H9 (cell line): ENCODE data around the gene ULK4. TPM values are rescaled to one million over a fixed set of nuclear protein-coding genes. Genes with fewer than 3 reads are reported as not detected.

Experiments used
- DNase-seq: peaks from one replicate; pipeline ENCODE4 v3.0.0-alpha.2; 2017
- H2AFZ ChIP-seq: one replicate; pipeline ENCODE4 v1.6.1; 2013; ENCODE audit warnings: mild to moderate bottlenecking, low read length, control low read depth, moderate library complexity
- H2AK5ac ChIP-seq: 2 replicates; pipeline ENCODE4 v1.6.1; 2013; ENCODE audit warnings: low read length, control low read depth, mixed read lengths; ENCODE audit not compliant: insufficient read length
- H2BK120ac ChIP-seq: one replicate; pipeline ENCODE4 v1.6.1; 2013; ENCODE audit warnings: low read depth, mild to moderate bottlenecking, low read length, control low read depth, inconsistent platforms; ENCODE audit not compliant: poor library complexity, severe bottlenecking
- H2BK12ac ChIP-seq: 2 replicates; pipeline ENCODE4 v1.6.1; 2013; ENCODE audit warnings: low read length, control low read depth, mixed read lengths, low read depth; ENCODE audit not compliant: insufficient read length
- H2BK15ac ChIP-seq: 2 replicates; pipeline ENCODE4 v1.6.1; 2013; ENCODE audit warnings: low read depth, low read length, control low read depth
- H2BK20ac ChIP-seq: one replicate; pipeline ENCODE4 v1.6.1; 2013; ENCODE audit warnings: low read depth, mild to moderate bottlenecking, low read length, control low read depth, inconsistent platforms; ENCODE audit not compliant: poor library complexity, severe bottlenecking
- H2BK5ac ChIP-seq: 2 replicates; pipeline ENCODE4 v1.6.1; 2013; ENCODE audit warnings: low read length, control low read depth, mixed read lengths; ENCODE audit not compliant: insufficient read length
- H3K14ac ChIP-seq: 2 replicates; pipeline ENCODE4 v1.6.1; 2013; ENCODE audit warnings: low read length, control low read depth; ENCODE audit not compliant: insufficient read depth
- H3K18ac ChIP-seq: 2 replicates; pipeline ENCODE4 v1.6.1; 2013; ENCODE audit warnings: low read depth, mild to moderate bottlenecking, mixed read lengths, low read length, control low read depth; ENCODE audit not compliant: insufficient read length
- H3K23ac ChIP-seq: 2 replicates; pipeline ENCODE4 v1.6.1; 2013; ENCODE audit warnings: low read length, control low read depth, mixed read lengths, low read depth; ENCODE audit not compliant: insufficient read length
- H3K23me2 ChIP-seq: 2 replicates; pipeline ENCODE4 v1.6.1; 2013; ENCODE audit warnings: low read depth, mild to moderate bottlenecking, mixed read lengths, low read length, control low read depth; ENCODE audit not compliant: insufficient read length, poor library complexity, severe bottlenecking
- H3K27ac ChIP-seq: 2 replicates; pipeline ENCODE4 v1.5.1; 2013; ENCODE audit warnings: low read length, control low read depth, mixed read lengths, low read depth; ENCODE audit not compliant: insufficient read length
- H3K27me3 ChIP-seq: 2 replicates; pipeline ENCODE4 v1.6.1; 2013; ENCODE audit warnings: low read length, control low read depth, inconsistent platforms; ENCODE audit not compliant: insufficient read depth
- H3K4ac ChIP-seq: 2 replicates; pipeline ENCODE4 v1.6.1; 2013; ENCODE audit warnings: low read depth, mild to moderate bottlenecking, control low read depth, inconsistent platforms, low read length, moderate library complexity
- H3K4me1 ChIP-seq: 2 replicates; pipeline ENCODE4 v1.6.1; 2013; ENCODE audit warnings: low read length, control low read depth, inconsistent platforms; ENCODE audit not compliant: insufficient read depth
- H3K4me2 ChIP-seq: 2 replicates; pipeline ENCODE4 v1.6.1; 2013; ENCODE audit warnings: low read length, control low read depth, mixed read lengths; ENCODE audit not compliant: insufficient read length, insufficient read depth
- H3K56ac ChIP-seq: 2 replicates; pipeline ENCODE4 v1.6.1; 2013; ENCODE audit warnings: low read depth, mild to moderate bottlenecking, mixed read lengths, low read length, control low read depth; ENCODE audit not compliant: insufficient read length
- H3K79me1 ChIP-seq: 2 replicates; pipeline ENCODE4 v1.6.1; 2013; ENCODE audit warnings: low read depth, mild to moderate bottlenecking, moderate library complexity, low read length, control low read depth, inconsistent platforms; ENCODE audit not compliant: insufficient read depth, poor library complexity, severe bottlenecking
- H3K79me2 ChIP-seq: 2 replicates; pipeline ENCODE4 v1.6.1; 2013; ENCODE audit warnings: low read length, control low read depth, inconsistent platforms; ENCODE audit not compliant: insufficient read depth
- H3K9ac ChIP-seq: 2 replicates; pipeline ENCODE4 v1.6.1; 2013; ENCODE audit warnings: low read length, control low read depth, mixed read lengths; ENCODE audit not compliant: insufficient read length; ENCODE audit errors: extremely low read depth
- H3K9me3 ChIP-seq: one replicate; pipeline ENCODE4 v1.6.1; 2013; ENCODE audit warnings: low read depth, low read length, inconsistent platforms; ENCODE audit not compliant: control insufficient read depth
- H3T11ph ChIP-seq: one replicate; pipeline ENCODE4 v1.6.1; 2013; ENCODE audit warnings: mild to moderate bottlenecking, low read length, control low read depth, inconsistent platforms
- H4K20me1 ChIP-seq: one replicate; pipeline ENCODE4 v1.6.1; 2013; ENCODE audit not compliant: control insufficient read depth, insufficient read length, insufficient read depth
- H4K5ac ChIP-seq: 2 replicates; pipeline ENCODE4 v1.6.1; 2013; ENCODE audit warnings: low read depth, mild to moderate bottlenecking, mixed read lengths, low read length, control low read depth; ENCODE audit not compliant: insufficient read length
- H4K8ac ChIP-seq: replicated peaks from 2 replicates; pipeline ENCODE4 v1.6.1; 2013; ENCODE audit warnings: low read length, control low read depth, mixed read lengths, low read depth; ENCODE audit not compliant: insufficient read length
- H4K91ac ChIP-seq: 2 replicates; pipeline ENCODE4 v1.6.1; 2013; ENCODE audit warnings: low read depth, mild to moderate bottlenecking, moderate library complexity, mixed read lengths, low read length, control low read depth; ENCODE audit not compliant: insufficient read length
- H3K27ac Mint-ChIP-seq, 3 experiments: 2 replicates in 2 of 3; 3 replicates in 1 of 3; pipeline ENCODE4 v1.8.0; 2020 to 2021; ENCODE audit warnings: mixed read lengths in 3 of 3, mild to moderate bottlenecking in 1 of 3, moderate library complexity in 1 of 3
- H3K27me3 Mint-ChIP-seq: 2 replicates; pipeline ENCODE4 v1.8.0; 2021; ENCODE audit warnings: low read depth, mild to moderate bottlenecking, moderate library complexity, mixed read lengths
- H3K36me3 Mint-ChIP-seq, 3 experiments: 2 replicates in 2 of 3; 3 replicates in 1 of 3; pipeline ENCODE4 v1.8.0; 2020 to 2021; ENCODE audit warnings: low read depth in 3 of 3, mixed read lengths in 3 of 3; ENCODE audit not compliant: insufficient read depth in 1 of 3
- H3K4me1 Mint-ChIP-seq, 2 experiments: 2 replicates each; pipeline ENCODE4 v1.8.0; 2020; ENCODE audit warnings: mixed read lengths in 2 of 2
- H3K4me3 Mint-ChIP-seq, 2 experiments: 2 replicates in 1 of 2; 3 replicates in 1 of 2; pipeline ENCODE4 v1.8.0; 2020 to 2021; ENCODE audit warnings: mild to moderate bottlenecking in 2 of 2, mixed read lengths in 2 of 2, moderate library complexity in 1 of 2
- H3K9me3 Mint-ChIP-seq, 2 experiments: 2 replicates in 1 of 2; 3 replicates in 1 of 2; pipeline ENCODE4 v1.8.0; 2020; ENCODE audit warnings: mild to moderate bottlenecking in 2 of 2, mixed read lengths in 2 of 2, moderate library complexity in 1 of 2
- CTCF ChIP-seq: fragments of 200-600 bp; sonication (generic); conservative IDR thresholded peaks from 3 replicates; pipeline ENCODE4 v1.8.0; 2021; ENCODE audit warnings: antibody characterized with exemption, mild to moderate bottlenecking
- WGBS: extraction: QIAGEN DNeasy Blood & Tissue Kit; methylation state at CpG from one replicate; pipeline ENCODE4 v1.1.7; 2013; ENCODE audit warnings: missing lambda C conversion rate, low lambda C conversion rate, mixed read lengths; ENCODE audit not compliant: insufficient read length; ENCODE audit errors: extremely low coverage; 5-methylcytosine and 5-hydroxymethylcytosine counted together
- total RNA-seq: library from RNA; stranded (reverse); gene quantifications from 2 replicates; pipeline ENCODE4 v1.2.1, GENCODE V29; 2021

ULK4 gene
- total RNA-seq, 1 experiment from 2014 or later = 12.9 TPM

GRCh38 chr3:41431386-41431785 lies 530.5 kb downstream of the ULK4 start:
- H2BK15ac ChIP-seq = no peak overlapping the region

More at GRCh38 chr3:41431386-41431785, 530.5 kb downstream of the ULK4 start:
- Histone ChIP-seq H3T11ph (no peak overlapping the region), H4K91ac (no peak overlapping the region), H3K9me3 (no peaks in the 10 kb centered on the region), H2BK12ac (no peak overlapping the region), H3K56ac (no peak overlapping the region), H3K27me3 (no peaks in the 10 kb centered on the region), H3K79me2 (no peaks in the 10 kb centered on the region), H2AK5ac (no peak overlapping the region), H2BK120ac (no peak overlapping the region), H4K8ac (no peak overlapping the region), H3K27ac (no peak overlapping the region), H3K79me1 (no peaks in the 10 kb centered on the region), H3K23ac (no peak overlapping the region), H3K23me2 (no peaks in the 10 kb centered on the region), H3K18ac (no peak overlapping the region), H2AFZ (no peak overlapping the region), H3K4me1 (no peaks in the 10 kb centered on the region), H4K20me1 (no peaks in the 10 kb centered on the region), H4K5ac (no peak overlapping the region), H3K4me2 (no peak overlapping the region), H3K4ac (no peak overlapping the region), H3K9ac (no peak overlapping the region), H3K14ac (no peak overlapping the region), H2BK5ac (no peak overlapping the region), H2BK20ac (no peak overlapping the region)
- Mint-ChIP-seq H3K4me3 (no peak overlapping the region), H3K36me3 (peaks cover 0 to 9% (median 0%) of the 10 kb centered on the region in 3 experiments; a peak in 4 of 7 replicates), H3K4me1 (peaks cover 4 to 9% of the 10 kb centered on the region in 2 experiments; a peak in 3 of 4 replicates), H3K9me3 (peaks cover 3 to 8% of the 10 kb centered on the region in 2 experiments; a peak in 2 of 5 replicates), H3K27me3 (no peaks in the 10 kb centered on the region), H3K27ac (no peak overlapping the region)
- WGBS = no CpG with 5 or more reads among the region's 4 CpGs
- DNase-seq = no peak
- TF ChIP-seq CTCF = no peak
